ENCODE measurements around the gene DYNLT1.

Gene DYNLT1

GRCh38 chr6:158604048-158604406, 40.5 kb downstream of the DYNLT1 start:
- TF ChIP-seq CTCF (IDR thresholded peaks at IDR 0.05): no peak
- Histone ChIP-seq H3K27me3 (no peaks in the 10 kb centered on the region), H3K36me3 (peaks cover 38% of the 10 kb centered on the region), H3K27ac (no peak overlapping the region), H3K4me1 (ENCODE audit: control insufficient read depth in 1 of 2, insufficient read depth in 1 of 2, low read depth in 1 of 2, low read length in 1 of 2) (no peaks in the 10 kb centered on the region), H3K4me3 (ENCODE audit: low read depth in 1 of 2, low read length in 1 of 2) (no peak overlapping the region), H3K9me3 (no peaks in the 10 kb centered on the region)

GRCh38 chr6:158603261-158604047, 41.1 kb downstream of the DYNLT1 start:
- H3K9me3 ChIP-seq: no peaks in the 10 kb centered on the region
- no peaks in the 10 kb centered on the region for H3K4me1 ChIP-seq (ENCODE audit: control insufficient read depth in 1 of 2, insufficient read depth in 1 of 2, low read depth in 1 of 2, low read length in 1 of 2)
- H3K36me3 ChIP-seq: peaks cover 35% of the 10 kb centered on the region
- H3K27ac ChIP-seq: no peak overlapping the region
- no peak for TF ChIP-seq CTCF (IDR thresholded peaks at IDR 0.05)
- no peaks in the 10 kb centered on the region for H3K27me3 ChIP-seq
- H3K4me3 ChIP-seq (ENCODE audit: low read depth in 1 of 2, low read length in 1 of 2): no peak overlapping the region

DNA sequence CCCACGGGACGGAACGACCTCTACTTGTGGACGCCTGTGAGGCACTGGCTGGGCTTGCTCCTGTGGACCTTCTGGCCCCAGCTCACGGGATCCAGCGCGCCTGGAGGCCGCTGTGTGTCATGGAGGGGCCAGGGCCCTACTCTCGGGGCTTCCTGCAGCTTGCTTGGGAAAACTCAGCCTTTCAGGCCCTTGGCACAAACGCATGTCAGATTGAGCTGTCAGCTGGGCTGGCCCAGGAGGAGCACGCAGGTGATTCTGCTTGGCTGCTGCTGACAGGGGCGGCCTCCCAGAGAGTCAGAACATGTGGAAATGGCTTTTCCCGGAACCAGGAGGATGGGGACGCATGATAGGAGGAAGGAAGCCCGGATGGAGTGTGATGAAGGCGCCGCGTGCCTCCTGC, 44.9 kb downstream of the DYNLT1 start:
- no peak for TF ChIP-seq CTCF (IDR thresholded peaks at IDR 0.05)
- Histone ChIP-seq H3K27me3 (no peaks in the 10 kb centered on the region), H3K4me3 (ENCODE audit: low read depth in 1 of 2, low read length in 1 of 2) (no peak overlapping the region), H3K36me3 (peaks cover 25% of the 10 kb centered on the region), H3K4me1 (ENCODE audit: control insufficient read depth in 1 of 2, insufficient read depth in 1 of 2, low read depth in 1 of 2, low read length in 1 of 2) (no peaks in the 10 kb centered on the region), H3K9me3 (no peaks in the 10 kb centered on the region), H3K27ac (no peak overlapping the region)

DNA sequence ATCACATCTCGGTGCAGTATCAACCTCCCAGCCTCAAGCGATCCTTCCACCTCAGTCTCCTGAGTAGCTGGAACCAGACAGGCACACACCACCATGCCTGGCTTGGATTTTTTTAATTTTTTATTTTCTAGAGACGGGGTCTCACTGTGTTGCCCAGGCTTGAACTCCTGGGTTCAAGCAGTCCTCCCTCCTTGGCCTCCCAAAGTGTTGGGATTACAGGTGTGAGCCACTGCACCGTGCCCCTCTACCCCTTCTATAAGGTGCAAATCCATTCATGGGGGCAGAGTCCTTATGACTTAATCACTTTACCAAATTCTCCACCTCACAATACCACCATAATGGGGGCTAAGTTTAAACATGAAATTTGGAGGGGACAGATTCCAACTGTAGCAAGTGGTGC, 47.0 kb downstream of the DYNLT1 start:
- Histone ChIP-seq H3K9me3 (no peaks in the 10 kb centered on the region), H3K36me3 (peaks cover 38% of the 10 kb centered on the region), H3K27ac (no peak overlapping the region), H3K4me1 (ENCODE audit: control insufficient read depth in 1 of 2, insufficient read depth in 1 of 2, low read depth in 1 of 2, low read length in 1 of 2) (no peaks in the 10 kb centered on the region), H3K27me3 (no peaks in the 10 kb centered on the region), H3K4me3 (ENCODE audit: low read depth in 1 of 2, low read length in 1 of 2) (no peak overlapping the region)
- no peak for TF ChIP-seq CTCF (IDR thresholded peaks at IDR 0.05)

DNA sequence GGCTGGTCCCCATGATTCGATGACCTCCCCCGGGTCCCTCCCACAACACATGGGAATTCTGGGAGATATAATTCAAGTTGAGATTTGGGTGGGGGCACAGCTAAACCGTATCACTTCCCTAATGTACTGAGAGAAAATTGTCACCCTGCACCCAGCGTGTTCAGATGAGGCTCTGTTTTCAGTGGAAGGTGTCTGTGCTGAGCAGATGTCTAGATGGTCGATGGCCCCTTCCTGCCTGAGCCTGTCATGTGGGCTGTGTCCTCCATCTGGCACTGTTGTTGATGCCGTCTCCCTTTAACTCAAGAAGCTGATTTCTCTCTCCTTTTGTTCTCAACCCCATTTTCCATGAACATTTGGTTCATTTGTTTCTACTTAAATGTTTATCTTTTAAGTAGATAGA, 47.7 kb downstream of the DYNLT1 start:
- Histone ChIP-seq H3K36me3 (peaks cover 45% of the 10 kb centered on the region), H3K27me3 (no peaks in the 10 kb centered on the region), H3K4me3 (ENCODE audit: low read depth in 1 of 2, low read length in 1 of 2) (no peak overlapping the region), H3K9me3 (no peaks in the 10 kb centered on the region), H3K4me1 (ENCODE audit: control insufficient read depth in 1 of 2, insufficient read depth in 1 of 2, low read depth in 1 of 2, low read length in 1 of 2) (no peaks in the 10 kb centered on the region), H3K27ac (no peak overlapping the region)
- TF ChIP-seq CTCF (IDR thresholded peaks at IDR 0.05): no peak

Measured in neutrophil (primary cell).